ENCODE results near the gene SYNJ2.

DNA sequence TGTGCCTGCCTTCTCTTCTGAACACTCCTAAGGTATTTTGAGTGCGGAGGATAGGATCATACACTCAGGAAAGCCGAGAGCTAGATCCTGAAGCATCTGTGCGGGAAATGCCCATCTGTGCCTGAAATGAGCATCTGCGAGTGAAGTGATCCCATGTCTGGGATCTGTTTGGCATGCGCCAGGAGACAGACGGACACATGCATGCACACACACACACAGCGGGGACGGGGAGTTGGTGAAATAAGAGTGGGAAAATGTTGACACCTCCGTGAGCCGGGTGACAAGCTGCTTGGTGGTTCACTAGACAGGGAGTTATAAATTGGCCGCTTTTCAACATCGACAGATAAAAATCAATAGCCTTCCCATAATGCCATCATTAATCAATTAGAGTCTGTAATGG lies 13.8 kb downstream of the SYNJ2 start:
- no peak for TF ChIP-seq POLR2A (IDR thresholded peaks at IDR 0.05; ENCODE audit: low read depth, low read length)
- TF ChIP-seq POLR2AphosphoS5 (IDR thresholded peaks at IDR 0.05; ENCODE audit: low read depth, low read length) = no peak
- TF ChIP-seq TAF1 (IDR thresholded peaks at IDR 0.05; ENCODE audit: low read depth, low read length) = no peak

All from GM12891 (cell line).